Measurements from ENCODE around the gene NR5A1.

The NR5A1 gene

DNA sequence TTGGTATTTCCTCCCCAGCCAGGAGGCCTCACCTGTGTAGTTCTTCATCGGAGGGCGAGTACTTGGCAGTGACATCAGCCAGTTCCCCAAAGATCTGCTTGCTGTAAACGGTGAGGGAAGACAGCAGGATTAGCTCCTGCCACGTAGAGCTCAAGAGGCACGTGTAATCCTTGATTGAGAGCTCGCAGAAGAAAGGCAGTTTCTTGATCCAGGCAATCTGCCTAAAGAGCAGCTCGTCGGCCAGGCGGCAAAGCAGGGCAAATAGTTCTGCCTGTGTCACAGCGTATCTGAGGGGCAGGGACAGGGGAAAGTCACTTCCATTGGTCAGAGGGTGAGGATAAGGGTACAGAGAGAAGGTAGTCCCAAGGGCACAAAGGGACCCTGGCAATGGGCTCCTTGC lies 28.6 kb upstream of the NR5A1 start:
- Histone ChIP-seq H3K36me3 (ENCODE audit: control insufficient read depth, insufficient read depth, low read length) (no peaks in the 10 kb centered on the region), H3K27ac (ENCODE audit: insufficient read depth, low read length, poor library complexity, severe bottlenecking) (no peak overlapping the region), H3K27me3 (replicated peaks; ENCODE audit: control insufficient read depth, insufficient read depth, low read length, poor library complexity, severe bottlenecking) (no peaks in the 10 kb centered on the region)

GRCh38 chr9:124532897-124533296 lies 25.7 kb upstream of the NR5A1 start:
- no peaks in the 10 kb centered on the region for H3K4me1 ChIP-seq (ENCODE audit: control insufficient read depth, insufficient read depth, low read length, poor library complexity, severe bottlenecking)
- no peak overlapping the region for H3K27ac ChIP-seq (ENCODE audit: insufficient read depth, low read length, poor library complexity, severe bottlenecking)
- H3K4me3 ChIP-seq (ENCODE audit: insufficient read depth, low read depth, low read length, poor library complexity, severe bottlenecking), result no peak overlapping the region
- H3K9me3 ChIP-seq (ENCODE audit: control insufficient read depth, low read length), result no peaks in the 10 kb centered on the region
- DNase-seq, result no peak
- H3K36me3 ChIP-seq (ENCODE audit: control insufficient read depth, insufficient read depth, low read length), result no peaks in the 10 kb centered on the region
- H3K27me3 ChIP-seq (replicated peaks; ENCODE audit: control insufficient read depth, insufficient read depth, low read length, poor library complexity, severe bottlenecking), result no peaks in the 10 kb centered on the region

More for the DNA sequence above, 28.6 kb upstream of the NR5A1 start:
- no peak for DNase-seq
- Histone ChIP-seq H3K4me1 (ENCODE audit: control insufficient read depth, insufficient read depth, low read length, poor library complexity, severe bottlenecking) (no peaks in the 10 kb centered on the region), H3K9me3 (ENCODE audit: control insufficient read depth, low read length) (no peaks in the 10 kb centered on the region), H3K4me3 (ENCODE audit: insufficient read depth, low read depth, low read length, poor library complexity, severe bottlenecking) (no peak overlapping the region)

- Histone ChIP-seq H3K36me3 (ENCODE audit: control insufficient read depth, insufficient read depth, low read length) (no peaks in the 10 kb centered on the region), H3K27me3 (replicated peaks; ENCODE audit: control insufficient read depth, insufficient read depth, low read length, poor library complexity, severe bottlenecking) (no peaks in the 10 kb centered on the region), H3K9me3 (ENCODE audit: control insufficient read depth, low read length) (no peaks in the 10 kb centered on the region), H3K4me3 (ENCODE audit: insufficient read depth, low read depth, low read length, poor library complexity, severe bottlenecking) (no peak overlapping the region), H3K4me1 (ENCODE audit: control insufficient read depth, insufficient read depth, low read length, poor library complexity, severe bottlenecking) (no peaks in the 10 kb centered on the region), H3K27ac (ENCODE audit: insufficient read depth, low read length, poor library complexity, severe bottlenecking) (no peak overlapping the region)
- DNase-seq, result no peak
Observed at GRCh38 chr9:124531115-124531514, 23.9 kb upstream of the NR5A1 start.

DNA sequence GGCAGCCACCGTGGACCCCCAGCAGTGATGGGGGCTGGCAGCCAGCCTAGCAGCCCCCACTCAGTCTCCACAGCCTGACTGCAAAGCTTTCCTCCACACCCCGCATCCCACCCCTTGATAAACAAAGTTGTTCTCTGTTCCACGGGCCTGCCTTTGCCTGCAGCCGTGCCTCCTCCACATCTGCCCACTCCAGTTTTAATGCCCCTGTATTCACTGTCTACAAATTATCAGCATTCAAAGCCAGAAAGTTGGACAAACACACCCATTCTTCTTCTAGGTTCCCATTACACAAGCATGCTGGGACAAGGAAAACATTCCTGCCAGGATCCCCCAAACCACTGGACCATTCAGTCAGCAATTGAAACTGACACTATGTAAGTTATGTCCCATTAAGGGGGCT lies 23.0 kb upstream of the NR5A1 start:
- DNase-seq, result no peak
- no peak overlapping the region for H3K4me3 ChIP-seq (ENCODE audit: insufficient read depth, low read depth, low read length, poor library complexity, severe bottlenecking)
- no peaks in the 10 kb centered on the region for H3K36me3 ChIP-seq (ENCODE audit: control insufficient read depth, insufficient read depth, low read length)
- H3K9me3 ChIP-seq (ENCODE audit: control insufficient read depth, low read length), result no peaks in the 10 kb centered on the region
- no peaks in the 10 kb centered on the region for H3K4me1 ChIP-seq (ENCODE audit: control insufficient read depth, insufficient read depth, low read length, poor library complexity, severe bottlenecking)
- no peak overlapping the region for H3K27ac ChIP-seq (ENCODE audit: insufficient read depth, low read length, poor library complexity, severe bottlenecking)
- no peaks in the 10 kb centered on the region for H3K27me3 ChIP-seq (replicated peaks; ENCODE audit: control insufficient read depth, insufficient read depth, low read length, poor library complexity, severe bottlenecking)

GRCh38 chr9:124527781-124528180 lies 20.6 kb upstream of the NR5A1 start:
- H3K27ac ChIP-seq (ENCODE audit: insufficient read depth, low read length, poor library complexity, severe bottlenecking), result no peak overlapping the region
- DNase-seq, result no peak
- H3K27me3 ChIP-seq (replicated peaks; ENCODE audit: control insufficient read depth, insufficient read depth, low read length, poor library complexity, severe bottlenecking), result no peaks in the 10 kb centered on the region
- H3K36me3 ChIP-seq (ENCODE audit: control insufficient read depth, insufficient read depth, low read length), result no peaks in the 10 kb centered on the region
- no peaks in the 10 kb centered on the region for H3K9me3 ChIP-seq (ENCODE audit: control insufficient read depth, low read length)
- no peak overlapping the region for H3K4me3 ChIP-seq (ENCODE audit: insufficient read depth, low read depth, low read length, poor library complexity, severe bottlenecking)
- no peaks in the 10 kb centered on the region for H3K4me1 ChIP-seq (ENCODE audit: control insufficient read depth, insufficient read depth, low read length, poor library complexity, severe bottlenecking)

- Histone ChIP-seq H3K4me3 (ENCODE audit: insufficient read depth, low read depth, low read length, poor library complexity, severe bottlenecking) (no peak overlapping the region), H3K9me3 (ENCODE audit: control insufficient read depth, low read length) (no peaks in the 10 kb centered on the region), H3K36me3 (ENCODE audit: control insufficient read depth, insufficient read depth, low read length) (no peaks in the 10 kb centered on the region), H3K27ac (ENCODE audit: insufficient read depth, low read length, poor library complexity, severe bottlenecking) (no peak overlapping the region), H3K4me1 (ENCODE audit: control insufficient read depth, insufficient read depth, low read length, poor library complexity, severe bottlenecking) (no peaks in the 10 kb centered on the region), H3K27me3 (replicated peaks; ENCODE audit: control insufficient read depth, insufficient read depth, low read length, poor library complexity, severe bottlenecking) (no peaks in the 10 kb centered on the region)
- no peak for DNase-seq
Observed at GRCh38 chr9:124526174-124526573, 19.0 kb upstream of the NR5A1 start.

- DNase-seq, result no peak
- Histone ChIP-seq H3K27me3 (replicated peaks; ENCODE audit: control insufficient read depth, insufficient read depth, low read length, poor library complexity, severe bottlenecking) (no peaks in the 10 kb centered on the region), H3K4me1 (ENCODE audit: control insufficient read depth, insufficient read depth, low read length, poor library complexity, severe bottlenecking) (no peaks in the 10 kb centered on the region), H3K27ac (ENCODE audit: insufficient read depth, low read length, poor library complexity, severe bottlenecking) (no peak overlapping the region), H3K36me3 (ENCODE audit: control insufficient read depth, insufficient read depth, low read length) (no peaks in the 10 kb centered on the region), H3K9me3 (ENCODE audit: control insufficient read depth, low read length) (no peaks in the 10 kb centered on the region), H3K4me3 (ENCODE audit: insufficient read depth, low read depth, low read length, poor library complexity, severe bottlenecking) (no peak overlapping the region)
Observed at GRCh38 chr9:124522121-124523098, 15.2 kb upstream of the NR5A1 start.

DNA sequence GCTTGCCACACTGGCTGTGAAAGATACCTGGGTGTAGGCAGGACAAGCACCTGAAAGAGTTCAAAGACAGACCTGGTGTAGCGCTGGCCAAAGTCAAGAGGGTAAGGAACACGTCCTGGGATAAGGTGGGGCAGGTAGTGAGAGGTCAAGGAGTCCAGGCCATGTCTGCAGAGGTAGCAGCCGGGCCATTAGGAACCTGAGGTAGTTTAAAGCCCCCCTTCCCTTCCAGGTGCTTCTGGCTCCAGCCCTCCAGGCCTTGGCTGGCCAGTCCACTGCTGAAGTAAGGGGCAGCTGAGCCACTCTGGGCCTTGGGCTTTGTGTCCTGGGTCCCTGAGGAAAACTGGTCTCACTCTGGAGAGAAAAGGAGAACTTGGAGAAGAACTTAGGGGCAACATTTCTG lies 13.9 kb upstream of the NR5A1 start:
- no peaks in the 10 kb centered on the region for H3K9me3 ChIP-seq (ENCODE audit: control insufficient read depth, low read length)
- no peaks in the 10 kb centered on the region for H3K27me3 ChIP-seq (replicated peaks; ENCODE audit: control insufficient read depth, insufficient read depth, low read length, poor library complexity, severe bottlenecking)
- no peak overlapping the region for H3K27ac ChIP-seq (ENCODE audit: insufficient read depth, low read length, poor library complexity, severe bottlenecking)
- H3K4me1 ChIP-seq (ENCODE audit: control insufficient read depth, insufficient read depth, low read length, poor library complexity, severe bottlenecking), result no peaks in the 10 kb centered on the region
- DNase-seq, result no peak
- H3K4me3 ChIP-seq (ENCODE audit: insufficient read depth, low read depth, low read length, poor library complexity, severe bottlenecking), result no peak overlapping the region
- no peaks in the 10 kb centered on the region for H3K36me3 ChIP-seq (ENCODE audit: control insufficient read depth, insufficient read depth, low read length)

DNA sequence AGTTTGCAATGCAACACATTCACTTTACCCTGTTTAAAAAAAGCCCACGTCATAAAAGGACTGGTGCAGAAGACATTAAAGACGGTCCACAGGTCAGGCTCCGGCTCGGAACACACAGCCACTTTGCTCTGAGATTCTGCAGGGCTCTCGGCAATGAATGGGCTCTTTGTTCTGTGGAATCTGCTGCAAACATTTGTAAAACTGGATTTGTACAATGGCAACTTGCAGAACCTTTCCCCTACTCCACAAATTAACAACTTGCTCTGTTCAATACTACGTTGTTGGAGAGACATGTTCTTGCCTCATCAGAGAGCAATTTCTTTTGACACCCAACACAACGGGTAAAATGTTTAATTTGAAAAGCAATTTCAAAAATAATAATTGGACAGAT lies 13.0 kb upstream of the NR5A1 start:
- Histone ChIP-seq H3K4me3 (ENCODE audit: insufficient read depth, low read depth, low read length, poor library complexity, severe bottlenecking) (no peak overlapping the region), H3K4me1 (ENCODE audit: control insufficient read depth, insufficient read depth, low read length, poor library complexity, severe bottlenecking) (no peaks in the 10 kb centered on the region), H3K27ac (ENCODE audit: insufficient read depth, low read length, poor library complexity, severe bottlenecking) (no peak overlapping the region), H3K36me3 (ENCODE audit: control insufficient read depth, insufficient read depth, low read length) (no peaks in the 10 kb centered on the region), H3K27me3 (replicated peaks; ENCODE audit: control insufficient read depth, insufficient read depth, low read length, poor library complexity, severe bottlenecking) (no peaks in the 10 kb centered on the region), H3K9me3 (ENCODE audit: control insufficient read depth, low read length) (no peaks in the 10 kb centered on the region)
- DNase-seq, result no peak

DNA sequence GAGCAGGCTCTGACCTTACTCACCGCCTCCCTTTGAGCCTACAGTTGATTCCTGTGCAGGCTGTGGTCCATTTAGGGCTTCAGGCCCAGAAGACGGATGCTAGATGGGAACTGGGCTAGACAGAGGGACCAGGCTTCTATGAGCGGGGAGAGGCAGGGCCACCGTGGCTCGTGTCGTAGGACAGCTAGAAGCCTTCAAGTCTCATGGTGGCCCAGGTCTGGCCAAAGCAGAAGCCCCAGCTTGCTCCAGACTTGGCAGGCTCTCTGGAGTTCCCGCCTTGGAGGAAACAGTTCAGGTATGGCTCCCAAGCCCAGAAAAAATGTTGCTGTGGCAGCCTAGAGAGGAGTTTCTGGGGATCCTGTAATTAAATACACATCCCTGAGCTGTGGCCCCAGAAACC lies 10.9 kb upstream of the NR5A1 start:
- Histone ChIP-seq H3K4me1 (ENCODE audit: control insufficient read depth, insufficient read depth, low read length, poor library complexity, severe bottlenecking) (no peaks in the 10 kb centered on the region), H3K9me3 (ENCODE audit: control insufficient read depth, low read length) (no peaks in the 10 kb centered on the region), H3K4me3 (ENCODE audit: insufficient read depth, low read depth, low read length, poor library complexity, severe bottlenecking) (no peak overlapping the region), H3K27me3 (replicated peaks; ENCODE audit: control insufficient read depth, insufficient read depth, low read length, poor library complexity, severe bottlenecking) (no peaks in the 10 kb centered on the region), H3K27ac (ENCODE audit: insufficient read depth, low read length, poor library complexity, severe bottlenecking) (no peak overlapping the region), H3K36me3 (ENCODE audit: control insufficient read depth, insufficient read depth, low read length) (no peaks in the 10 kb centered on the region)
- no peak for DNase-seq

All from effector memory CD4-positive, alpha-beta T cell (primary cell).